ENCODE results near the gene MAPT. TPM values are rescaled to one million over a fixed set of nuclear protein-coding genes. Genes with fewer than 3 reads are reported as not detected.

MAPT gene
- total and polyA plus RNA-seq, 2 of the 13 experiments (the other 11 are each of a cell fraction or from before 2014, with no cell fraction given), result 2.1 to 2.8 TPM

DNA sequence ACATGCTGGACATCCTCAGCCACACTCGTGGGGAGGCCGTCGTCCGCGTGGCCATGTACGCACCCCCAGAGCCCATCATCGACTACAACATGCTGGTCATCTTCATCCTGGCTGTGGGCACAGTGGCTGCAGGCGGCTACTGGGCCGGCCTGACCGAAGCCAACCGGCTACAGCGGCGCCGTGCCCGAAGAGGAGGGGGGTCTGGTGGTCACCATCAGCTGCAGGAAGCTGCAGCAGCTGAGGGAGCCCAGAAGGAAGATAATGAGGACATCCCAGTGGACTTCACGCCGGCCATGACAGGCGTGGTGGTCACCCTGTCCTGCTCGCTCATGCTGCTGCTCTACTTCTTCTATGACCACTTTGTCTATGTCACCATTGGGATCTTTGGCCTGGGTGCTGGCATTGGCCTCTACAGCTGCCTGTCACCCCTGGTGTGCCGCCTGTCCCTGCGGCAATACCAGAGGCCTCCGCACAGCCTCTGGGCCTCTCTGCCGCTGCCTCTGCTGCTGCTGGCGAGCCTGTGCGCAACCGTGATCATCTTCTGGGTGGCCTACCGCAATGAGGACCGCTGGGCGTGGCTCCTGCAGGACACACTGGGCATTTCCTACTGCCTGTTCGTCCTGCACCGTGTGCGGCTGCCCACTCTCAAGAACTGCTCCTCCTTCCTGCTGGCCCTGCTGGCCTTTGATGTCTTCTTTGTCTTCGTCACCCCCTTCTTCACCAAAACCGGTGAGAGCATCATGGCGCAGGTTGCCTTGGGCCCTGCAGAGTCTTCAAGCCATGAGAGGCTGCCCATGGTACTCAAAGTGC, 48.8 kb upstream of the MAPT start:
- Histone ChIP-seq H3K9me3 (ENCODE audit: low read length) (no peaks in the 10 kb centered on the region), H3K9ac (ENCODE audit: insufficient read depth, low read depth, low read length) (no peak overlapping the region), H3K4me3 (replicated peaks in 1 of 3; ENCODE audit: insufficient read depth in 1 of 3, low read depth in 2 of 3, low read length in 3 of 3) (no peak overlapping the region), H3K27me3 (ENCODE audit: control insufficient read depth in 1 of 2, insufficient read depth in 2 of 2, low read length in 2 of 2) (peaks cover 17 to 95% of the 10 kb centered on the region in 2 experiments; a peak in 4 of 5 replicates), H3K4me1 (ENCODE audit: insufficient read depth, low read length) (no peaks in the 10 kb centered on the region), H3K79me2 (ENCODE audit: insufficient read depth, low read length) (no peaks in the 10 kb centered on the region), H3K4me2 (ENCODE audit: low read depth, low read length) (no peak overlapping the region), H2AFZ (ENCODE audit: low read length) (no peak overlapping the region), H3K27ac (ENCODE audit: extremely low read length, insufficient read depth, low read length) (no peak overlapping the region), H3K36me3 (replicated peaks in 1 of 2; ENCODE audit: control insufficient read depth in 1 of 2, insufficient read depth in 2 of 2, low read length in 2 of 2) (no peaks in the 10 kb centered on the region), H4K20me1 (ENCODE audit: insufficient read depth, low read length) (no peaks in the 10 kb centered on the region)
- no peak for TF ChIP-seq HNF4A (CRISPR knock-in tag; IDR thresholded peaks at IDR 0.05)
- TF ChIP-seq NFKB2 (CRISPR knock-in tag; IDR thresholded peaks at IDR 0.05; ENCODE audit: borderline replicate concordance), result 0 out of 2 replicates have a peak, but pooled peaks have one; percentile 36
- BruUV-seq (replicated peaks), result no TSS peak
- FAIRE-seq (no peak), ATAC-seq (no peak), DNase-seq (ENCODE audit: low spot score) (no peak)
- ChIA-PET POLR2A (no interaction called here), CTCF (ENCODE audit: low intra/inter-chr PET ratio, low total read pairs) (no interaction called here)
- intact Hi-C loops (cut with micrococcal nuclease; ENCODE audit: unreplicated experiment) (no loop called here), in situ Hi-C loops (cut with HindIII; ENCODE audit: extremely low pct_ligation_motif_present, low pct_unique_long_range_greater_than_20kb) (no loop called here)
- 23% methylated on average over 25 of the region's 35 CpGs for WGBS (ENCODE audit: low lambda C conversion rate)

DNA sequence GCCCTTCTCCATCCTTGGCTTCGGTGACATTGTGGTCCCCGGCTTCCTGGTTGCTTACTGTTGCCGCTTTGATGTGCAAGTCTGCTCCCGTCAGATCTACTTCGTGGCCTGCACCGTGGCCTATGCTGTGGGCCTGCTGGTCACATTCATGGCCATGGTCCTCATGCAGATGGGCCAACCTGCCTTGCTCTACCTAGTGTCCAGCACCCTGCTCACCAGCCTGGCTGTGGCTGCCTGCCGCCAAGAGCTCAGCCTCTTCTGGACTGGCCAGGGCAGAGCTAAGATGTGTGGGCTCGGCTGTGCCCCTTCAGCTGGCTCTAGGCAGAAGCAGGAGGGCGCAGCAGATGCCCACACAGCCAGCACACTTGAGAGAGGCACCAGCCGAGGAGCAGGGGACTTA, 48.1 kb upstream of the MAPT start:
- POLR2A ChIA-PET, result no interaction called here
- Histone ChIP-seq H4K20me1 (ENCODE audit: insufficient read depth, low read length) (no peaks in the 10 kb centered on the region), H3K79me2 (ENCODE audit: insufficient read depth, low read length) (no peaks in the 10 kb centered on the region), H3K4me1 (ENCODE audit: insufficient read depth, low read length) (no peaks in the 10 kb centered on the region), H3K27me3 (ENCODE audit: control insufficient read depth in 1 of 2, insufficient read depth in 2 of 2, low read length in 2 of 2) (peaks cover 19 to 97% of the 10 kb centered on the region in 2 experiments; a peak in 4 of 5 replicates), H3K9ac (ENCODE audit: insufficient read depth, low read depth, low read length) (no peak overlapping the region), H2AFZ (ENCODE audit: low read length) (no peak overlapping the region), H3K4me3 (replicated peaks in 1 of 3; ENCODE audit: insufficient read depth in 1 of 3, low read depth in 2 of 3, low read length in 3 of 3) (no peak overlapping the region), H3K9me3 (ENCODE audit: low read length) (no peaks in the 10 kb centered on the region), H3K27ac (ENCODE audit: extremely low read length, insufficient read depth, low read length) (no peak overlapping the region), H3K4me2 (ENCODE audit: low read depth, low read length) (no peak overlapping the region), H3K36me3 (replicated peaks in 1 of 2; ENCODE audit: control insufficient read depth in 1 of 2, insufficient read depth in 2 of 2, low read length in 2 of 2) (no peaks in the 10 kb centered on the region)
- 31% methylated on average over 10 of the region's 10 CpGs for WGBS (ENCODE audit: low lambda C conversion rate)
- intact Hi-C loops (cut with micrococcal nuclease; ENCODE audit: unreplicated experiment) (no loop called here), in situ Hi-C loops (cut with HindIII; ENCODE audit: extremely low pct_ligation_motif_present, low pct_unique_long_range_greater_than_20kb) (no loop called here)
- CTCF ChIA-PET (ENCODE audit: low intra/inter-chr PET ratio, low total read pairs), result no interaction called here
- ATAC-seq, result no peak
- DNase-seq (ENCODE audit: low spot score), result no peak
- no TSS peak for BruUV-seq (replicated peaks)
- FAIRE-seq, result no peak
- TF ChIP-seq ZNF552 (CRISPR knock-in tag; IDR thresholded peaks at IDR 0.05; ENCODE audit: borderline replicate concordance), result no peak
- no peak for TF ChIP-seq ZNF720 (CRISPR knock-in tag; IDR thresholded peaks at IDR 0.05)
- no peak for TF ChIP-seq KLF13 (CRISPR knock-in tag; IDR thresholded peaks at IDR 0.05)
- TF ChIP-seq NCOA1 (CRISPR knock-in tag; IDR thresholded peaks at IDR 0.05), result no peak
- no peak for TF ChIP-seq SMARCE1 (IDR thresholded peaks at IDR 0.05; ENCODE audit: borderline replicate concordance)
- TF ChIP-seq ZNF317 (CRISPR knock-in tag; IDR thresholded peaks at IDR 0.05), result no peak
- no peak for TF ChIP-seq HMG20B (CRISPR knock-in tag; conservative IDR thresholded peaks at IDR 0.05)
- TF ChIP-seq, protein P1, sequence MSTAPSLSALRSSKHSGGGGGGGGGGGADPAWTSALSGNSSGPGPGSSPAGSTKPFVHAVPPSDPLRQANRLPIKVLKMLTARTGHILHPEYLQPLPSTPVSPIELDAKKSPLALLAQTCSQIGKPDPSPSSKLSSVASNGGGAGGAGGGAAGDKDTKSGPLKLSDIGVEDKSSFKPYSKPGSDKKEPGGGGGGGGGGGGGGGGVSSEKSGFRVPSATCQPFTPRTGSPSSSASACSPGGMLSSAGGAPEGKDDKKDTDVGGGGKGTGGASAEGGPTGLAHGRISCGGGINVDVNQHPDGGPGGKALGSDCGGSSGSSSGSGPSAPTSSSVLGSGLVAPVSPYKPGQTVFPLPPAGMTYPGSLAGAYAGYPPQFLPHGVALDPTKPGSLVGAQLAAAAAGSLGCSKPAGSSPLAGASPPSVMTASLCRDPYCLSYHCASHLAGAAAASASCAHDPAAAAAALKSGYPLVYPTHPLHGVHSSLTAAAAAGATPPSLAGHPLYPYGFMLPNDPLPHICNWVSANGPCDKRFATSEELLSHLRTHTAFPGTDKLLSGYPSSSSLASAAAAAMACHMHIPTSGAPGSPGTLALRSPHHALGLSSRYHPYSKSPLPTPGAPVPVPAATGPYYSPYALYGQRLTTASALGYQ (CRISPR knock-in tag; IDR thresholded peaks at IDR 0.05), result no peak
- TF ChIP-seq ZNF703 (CRISPR knock-in tag; IDR thresholded peaks at IDR 0.05; ENCODE audit: borderline replicate concordance), result no peak
- no peak for TF ChIP-seq ZNF205 (CRISPR knock-in tag; IDR thresholded peaks at IDR 0.05)
- TF ChIP-seq CENPBD1 (CRISPR knock-in tag; IDR thresholded peaks at IDR 0.05; ENCODE audit: borderline replicate concordance, low read depth), result no peak

Measured in HepG2 (cell line).